A673 (cell line): ENCODE data around the gene HSPG2.

Source experiments
- EZH2 ChIP-seq: fragments of 200-600 bp; sonication (generic); IDR thresholded peaks from 2 replicates; pipeline ENCODE4 v1.6.1; 2017; ENCODE audit warnings: borderline replicate concordance, low read depth, mild to moderate bottlenecking, mixed read lengths, antibody characterized with exemption, low read length; ENCODE audit not compliant: poor library complexity, severe bottlenecking
- TF ChIP-seq, protein P1 (sequence below): fragments of 300-800, 200-600 bp; sonication (generic); conservative IDR thresholded peaks from 2 replicates; pipeline ENCODE4 v1.5.1; 2017; ENCODE audit warnings: low read depth, mild to moderate bottlenecking, antibody characterized with exemption, low read length, moderate library complexity, mixed read lengths

DNA sequence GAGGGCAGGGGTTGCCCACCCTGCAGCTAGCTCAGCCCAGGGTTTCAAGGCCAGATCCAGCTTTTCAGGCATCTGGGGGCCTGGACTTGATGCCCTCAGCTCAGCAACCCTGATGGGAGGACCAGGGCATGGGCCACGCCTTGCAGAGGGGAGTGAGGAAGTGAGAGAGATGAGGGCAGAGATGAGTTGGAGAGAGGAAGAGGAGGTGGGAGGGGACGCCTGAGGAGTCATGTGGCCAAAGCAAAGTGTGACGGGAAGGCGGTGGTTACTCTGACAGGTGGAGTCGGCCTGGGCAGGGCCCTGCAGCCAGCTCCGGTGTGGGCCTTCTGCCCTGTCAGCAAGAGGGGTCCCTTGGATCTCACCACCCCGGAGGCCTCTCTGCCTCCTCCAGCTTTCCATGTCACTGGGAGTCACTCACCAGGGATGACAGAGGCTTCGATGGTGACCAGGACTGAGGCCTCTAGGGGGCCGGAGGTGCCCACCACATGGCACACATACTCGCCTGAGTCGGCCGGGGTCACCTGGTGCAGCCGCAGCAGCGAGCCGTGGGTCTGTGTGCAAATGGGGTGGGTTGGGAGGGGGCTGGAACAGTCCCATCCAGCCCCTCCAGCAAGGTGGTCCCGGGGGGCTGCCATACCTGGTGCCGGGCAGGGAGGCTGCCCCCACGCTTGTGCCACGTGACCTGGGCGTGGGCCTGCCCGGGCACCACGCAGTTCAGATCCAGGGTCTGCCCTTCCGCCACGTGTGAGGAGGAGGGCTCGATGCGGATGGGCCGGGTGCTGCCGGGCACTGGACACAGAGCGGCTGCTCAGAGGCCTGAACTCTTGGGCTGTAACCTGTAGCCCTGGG lies 84.6 kb downstream of the HSPG2 start:
- TF ChIP-seq, protein P1, sequence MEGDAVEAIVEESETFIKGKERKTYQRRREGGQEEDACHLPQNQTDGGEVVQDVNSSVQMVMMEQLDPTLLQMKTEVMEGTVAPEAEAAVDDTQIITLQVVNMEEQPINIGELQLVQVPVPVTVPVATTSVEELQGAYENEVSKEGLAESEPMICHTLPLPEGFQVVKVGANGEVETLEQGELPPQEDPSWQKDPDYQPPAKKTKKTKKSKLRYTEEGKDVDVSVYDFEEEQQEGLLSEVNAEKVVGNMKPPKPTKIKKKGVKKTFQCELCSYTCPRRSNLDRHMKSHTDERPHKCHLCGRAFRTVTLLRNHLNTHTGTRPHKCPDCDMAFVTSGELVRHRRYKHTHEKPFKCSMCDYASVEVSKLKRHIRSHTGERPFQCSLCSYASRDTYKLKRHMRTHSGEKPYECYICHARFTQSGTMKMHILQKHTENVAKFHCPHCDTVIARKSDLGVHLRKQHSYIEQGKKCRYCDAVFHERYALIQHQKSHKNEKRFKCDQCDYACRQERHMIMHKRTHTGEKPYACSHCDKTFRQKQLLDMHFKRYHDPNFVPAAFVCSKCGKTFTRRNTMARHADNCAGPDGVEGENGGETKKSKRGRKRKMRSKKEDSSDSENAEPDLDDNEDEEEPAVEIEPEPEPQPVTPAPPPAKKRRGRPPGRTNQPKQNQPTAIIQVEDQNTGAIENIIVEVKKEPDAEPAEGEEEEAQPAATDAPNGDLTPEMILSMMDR = no peak
- no peak for TF ChIP-seq EZH2
